Keratinocyte (primary cell): ENCODE results near the gene RUNX1. TPM values are rescaled to one million over a fixed set of nuclear protein-coding genes. Genes with fewer than 3 reads are reported as not detected.

Experiments used
- DNase-seq: peaks from one replicate; pipeline ENCODE4 v3.0.0-alpha.2; 2011; ENCODE audit warnings: low read depth, missing footprints, low spot score
- FAIRE-seq: peaks from 2 replicates; lab custom pipeline; 2011; peaks lifted over from hg19 to GRCh38; lab: Jason Lieb, UNC
- H2AFZ ChIP-seq: 2 replicates; pipeline ENCODE4 v1.6.0; 2012; ENCODE audit warnings: low read length, control low read depth, inconsistent platforms; ENCODE audit not compliant: control insufficient read depth
- H3K27ac ChIP-seq: 2 replicates; pipeline ENCODE4 v1.5.1; 2011; ENCODE audit warnings: low read length; ENCODE audit not compliant: control insufficient read depth, insufficient read depth
- H3K27me3 ChIP-seq: 3 replicates; pipeline ENCODE4 v1.6.0; 2011; ENCODE audit warnings: low read length; ENCODE audit not compliant: control insufficient read depth, insufficient read depth; ENCODE audit errors: extremely low read depth
- H3K36me3 ChIP-seq, 2 experiments: 2 replicates in 1 of 2; 3 replicates in 1 of 2; pipeline ENCODE4 v1.5.1; 2011; ENCODE audit warnings: low read length in 2 of 2, mild to moderate bottlenecking in 1 of 2; ENCODE audit not compliant: control insufficient read depth in 2 of 2, insufficient read depth in 2 of 2; ENCODE audit errors: extremely low read depth in 1 of 2
- H3K4me1 ChIP-seq: 3 replicates; pipeline ENCODE4 v1.5.1; 2011; ENCODE audit warnings: low read length; ENCODE audit not compliant: control insufficient read depth, insufficient read depth; ENCODE audit errors: extremely low read depth
- H3K4me2 ChIP-seq: 3 replicates; pipeline ENCODE4 v1.6.0; 2011; ENCODE audit warnings: low read depth, low read length; ENCODE audit not compliant: control insufficient read depth, insufficient read depth; ENCODE audit errors: extremely low read depth
- H3K4me3 ChIP-seq, 3 experiments: fragments of 200-600 bp in 1 of 3; sonication (generic) in 1 of 3; 2 replicates in 2 of 3; 3 replicates in 1 of 3; pipeline ENCODE4 v1.5.1; 2011 to 2016; ENCODE audit warnings: low read length in 3 of 3, mild to moderate bottlenecking in 3 of 3, control low read depth in 2 of 3, inconsistent platforms in 1 of 3, low read depth in 1 of 3, mixed read lengths in 1 of 3, mixed run types in 1 of 3, moderate library complexity in 1 of 3; ENCODE audit not compliant: control insufficient read depth in 2 of 3, insufficient read depth in 2 of 3; ENCODE audit errors: extremely low read depth in 1 of 3
- H3K79me2 ChIP-seq: 2 replicates; pipeline ENCODE4 v1.6.0; 2012; ENCODE audit warnings: low read length; ENCODE audit not compliant: control insufficient read depth, insufficient read depth
- H3K9ac ChIP-seq: 3 replicates; pipeline ENCODE4 v1.6.0; 2011; ENCODE audit warnings: low read length; ENCODE audit not compliant: control insufficient read depth, insufficient read depth; ENCODE audit errors: extremely low read depth
- H3K9me1 ChIP-seq: 3 replicates; pipeline ENCODE4 v1.6.0; 2011; ENCODE audit warnings: low read length; ENCODE audit not compliant: control insufficient read depth, insufficient read depth; ENCODE audit errors: extremely low read depth
- H3K9me3 ChIP-seq: 2 replicates; pipeline ENCODE4 v1.5.1; 2012; ENCODE audit warnings: low read depth, low read length; ENCODE audit not compliant: control insufficient read depth
- H4K20me1 ChIP-seq: 3 replicates; pipeline ENCODE4 v1.6.0; 2011; ENCODE audit warnings: low read length; ENCODE audit not compliant: control insufficient read depth, insufficient read depth; ENCODE audit errors: extremely low read depth
- CTCF ChIP-seq, 3 experiments: IDR thresholded peaks in 1 of 3; conservative IDR thresholded peaks in 1 of 3; optimal IDR thresholded peaks in 1 of 3; 2 replicates in 2 of 3; 3 replicates in 1 of 3; pipeline versions ENCODE3 to v1.5.1; 2011; ENCODE audit warnings: low read length in 3 of 3, mild to moderate bottlenecking in 3 of 3, moderate library complexity in 2 of 3, control low read depth in 1 of 3, inconsistent platforms in 1 of 3; ENCODE audit not compliant: insufficient read depth in 2 of 3; ENCODE audit errors: extremely low read depth in 1 of 3
- EZH2 ChIP-seq: IDR thresholded peaks from one replicate; pipeline ENCODE4 v1.6.1; 2012; ENCODE audit warnings: inconsistent platforms, mild to moderate bottlenecking, low read length, moderate library complexity
- dilution Hi-C: fragments of 300-500 bp; cut with MboI; formaldehyde crosslinking; loops from one replicate; pipeline ENCODE4 v1.7.0; 2020; ENCODE audit warnings: low sequenced_read_pairs; ENCODE audit not compliant: extremely low pct_ligation_motif_present
- polyA plus RNA-seq, 5 experiments: library from polyadenylated mRNA; depleted of rRNA in 3 of 5; stranded (reverse) in 3 of 5; stranded (forward) in 1 of 5; unstranded in 1 of 5; fragments of >200 nt; gene quantifications; 1 replicate in 1 of 5; 2 replicates in 3 of 5; 3 replicates in 1 of 5; pipeline versions ENCODE4 v1.2.1 to v1.2.3, GENCODE V29; 2011 to 2012; ENCODE audit warnings: missing spikeins in 2 of 5, low read depth in 1 of 5, low replicate concordance in 1 of 5

Gene RUNX1
- polyA plus RNA-seq, 1 donor (not counting 4 experiments of a cell fraction or from before 2014, with no cell fraction given) = 44.9 TPM

- Histone ChIP-seq H3K4me2 (no peak overlapping the region), H3K4me3 (no peak overlapping the region), H3K4me1 (no peaks in the 10 kb centered on the region), H3K79me2 (no peaks in the 10 kb centered on the region), H4K20me1 (no peaks in the 10 kb centered on the region), H2AFZ (no peak overlapping the region), H3K27ac (no peak overlapping the region), H3K36me3 (no peaks in the 10 kb centered on the region), H3K27me3 (no peaks in the 10 kb centered on the region), H3K9ac (no peak overlapping the region), H3K9me3 (no peaks in the 10 kb centered on the region), H3K9me1 (no peaks in the 10 kb centered on the region)
- TF ChIP-seq EZH2 (no peak), CTCF (optimal IDR thresholded peaks at IDR 0.05 in 1 of 3, IDR thresholded peaks at IDR 0.05 in 1 of 3, conservative IDR thresholded peaks at IDR 0.05 in 1 of 3; ENCODE audit: extremely low read depth in 1 of 3, insufficient read depth in 2 of 3, low read length in 3 of 3) (no peak)
- FAIRE-seq = no peak
- DNase-seq = no peak
- dilution Hi-C loops = no loop called here
Observed at GRCh38 chr21:34948157-34948556, 100.9 kb downstream of the RUNX1 start.

- dilution Hi-C loops = no loop called here
- Histone ChIP-seq H3K36me3 (no peaks in the 10 kb centered on the region), H3K4me2 (no peak overlapping the region), H3K9ac (no peak overlapping the region), H3K27me3 (no peaks in the 10 kb centered on the region), H3K79me2 (no peaks in the 10 kb centered on the region), H2AFZ (no peak overlapping the region), H3K9me1 (no peaks in the 10 kb centered on the region), H3K27ac (no peak overlapping the region), H3K4me1 (no peaks in the 10 kb centered on the region), H4K20me1 (no peaks in the 10 kb centered on the region), H3K4me3 (no peak overlapping the region), H3K9me3 (no peaks in the 10 kb centered on the region)
- no peak for DNase-seq
- FAIRE-seq = no peak
- TF ChIP-seq CTCF (optimal IDR thresholded peaks at IDR 0.05 in 1 of 3, IDR thresholded peaks at IDR 0.05 in 1 of 3, conservative IDR thresholded peaks at IDR 0.05 in 1 of 3; ENCODE audit: extremely low read depth in 1 of 3, insufficient read depth in 2 of 3, low read length in 3 of 3) (peak in 1 of 3 experiments; percentile 2), EZH2 (no peak)
Observed at GRCh38 chr21:34946916-34947534, 102.1 kb downstream of the RUNX1 start.
